GM23338 (cell line): ENCODE results near the gene CLGN.

Source experiments
- EZH2 ChIP-seq: fragments of 200-600 bp; sonication (generic); IDR thresholded peaks from one replicate; pipeline ENCODE4 v1.8.0; 2017; ENCODE audit warnings: antibody characterized with exemption, mild to moderate bottlenecking, low read depth; ENCODE audit not compliant: unreplicated experiment
- EZH2phosphoT487 ChIP-seq: fragments of 200-600 bp; sonication (generic); IDR thresholded peaks from one replicate; pipeline ENCODE4 v1.8.1; 2018; ENCODE audit warnings: antibody characterized with exemption; ENCODE audit not compliant: unreplicated experiment
- POLR2AphosphoS5 ChIP-seq: IDR thresholded peaks from 2 replicates; pipeline ENCODE4 v1.6.1; 2016; ENCODE audit warnings: antibody characterized with exemption, low read depth
- STAT1 ChIP-seq: IDR thresholded peaks from one replicate; pipeline ENCODE4 v1.6.1; 2016; ENCODE audit warnings: antibody characterized with exemption; ENCODE audit not compliant: unreplicated experiment
- ZNF331 ChIP-seq: fragments of 250-450 bp; sonication (Bioruptor Pico); IDR thresholded peaks from 2 replicates; pipeline ENCODE4 v1.5.0; 2020; ENCODE audit warnings: low read depth, mild to moderate bottlenecking, moderate library complexity
- TF ChIP-seq, protein P1 (sequence below), 2 experiments: fragments of 200-600 bp in 1 of 2; sonication (generic) in 1 of 2; conservative IDR thresholded peaks; 2 replicates each; pipeline versions ENCODE4 v1.5.1 to v1.6.1; 2016 to 2017; ENCODE audit warnings: antibody characterized with exemption in 2 of 2, low read depth in 2 of 2, mild to moderate bottlenecking in 2 of 2, moderate library complexity in 1 of 2
- TF ChIP-seq, protein P2 (sequence below): IDR thresholded peaks from 2 replicates; pipeline ENCODE4 v1.6.1; 2016; ENCODE audit warnings: antibody characterized with exemption

DNA sequence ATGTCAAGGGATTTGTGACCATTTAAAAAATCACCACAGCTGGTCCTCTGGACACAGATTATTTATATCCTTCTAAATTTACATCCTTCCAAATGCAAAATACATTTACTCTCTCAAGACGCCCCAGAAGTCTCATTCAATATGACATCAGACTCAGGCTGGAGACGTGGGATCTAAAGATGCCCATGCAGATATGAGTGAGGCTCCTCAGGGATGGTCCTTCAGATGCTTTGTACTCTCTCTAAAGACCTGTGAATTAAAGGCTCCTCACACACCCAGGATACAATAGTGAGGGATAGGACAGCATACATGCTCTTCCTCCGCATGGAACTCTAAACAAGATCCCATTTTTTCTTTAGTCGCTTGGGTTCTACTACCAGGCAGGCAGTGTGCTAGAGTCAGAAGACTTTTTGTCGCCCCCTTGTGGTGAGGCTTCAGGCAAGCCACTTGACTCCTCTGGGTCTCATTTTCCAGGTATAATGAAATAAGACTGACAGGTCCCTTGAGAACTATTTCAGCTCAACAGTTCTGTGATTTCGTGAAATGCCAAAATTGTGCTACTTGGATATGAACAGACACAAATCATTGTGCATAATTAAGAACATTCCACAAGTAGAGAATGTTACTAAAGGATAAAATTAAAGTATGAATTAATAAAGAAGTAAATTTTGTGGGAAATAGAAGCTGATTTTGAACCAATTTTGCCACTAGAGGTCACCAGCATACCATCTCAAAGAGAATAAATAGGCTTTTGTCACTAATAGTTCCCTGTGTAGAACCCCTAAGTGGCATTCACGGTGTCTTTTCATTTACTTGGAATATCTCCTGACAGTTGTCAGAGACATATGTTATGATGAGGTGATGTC, 67.7 kb downstream of the CLGN start:
- TF ChIP-seq EZH2phosphoT487 (no peak), EZH2 (no peak), POLR2AphosphoS5 (no peak), STAT1 (no peak), ZNF331 (CRISPR knock-in tag) (no peak)
- TF ChIP-seq, protein P1, sequence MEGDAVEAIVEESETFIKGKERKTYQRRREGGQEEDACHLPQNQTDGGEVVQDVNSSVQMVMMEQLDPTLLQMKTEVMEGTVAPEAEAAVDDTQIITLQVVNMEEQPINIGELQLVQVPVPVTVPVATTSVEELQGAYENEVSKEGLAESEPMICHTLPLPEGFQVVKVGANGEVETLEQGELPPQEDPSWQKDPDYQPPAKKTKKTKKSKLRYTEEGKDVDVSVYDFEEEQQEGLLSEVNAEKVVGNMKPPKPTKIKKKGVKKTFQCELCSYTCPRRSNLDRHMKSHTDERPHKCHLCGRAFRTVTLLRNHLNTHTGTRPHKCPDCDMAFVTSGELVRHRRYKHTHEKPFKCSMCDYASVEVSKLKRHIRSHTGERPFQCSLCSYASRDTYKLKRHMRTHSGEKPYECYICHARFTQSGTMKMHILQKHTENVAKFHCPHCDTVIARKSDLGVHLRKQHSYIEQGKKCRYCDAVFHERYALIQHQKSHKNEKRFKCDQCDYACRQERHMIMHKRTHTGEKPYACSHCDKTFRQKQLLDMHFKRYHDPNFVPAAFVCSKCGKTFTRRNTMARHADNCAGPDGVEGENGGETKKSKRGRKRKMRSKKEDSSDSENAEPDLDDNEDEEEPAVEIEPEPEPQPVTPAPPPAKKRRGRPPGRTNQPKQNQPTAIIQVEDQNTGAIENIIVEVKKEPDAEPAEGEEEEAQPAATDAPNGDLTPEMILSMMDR (conservative IDR thresholded peaks at IDR 0.05; ENCODE audit: low read depth in 2 of 2) = peak; percentile 88 to 97
- TF ChIP-seq, protein P2, sequence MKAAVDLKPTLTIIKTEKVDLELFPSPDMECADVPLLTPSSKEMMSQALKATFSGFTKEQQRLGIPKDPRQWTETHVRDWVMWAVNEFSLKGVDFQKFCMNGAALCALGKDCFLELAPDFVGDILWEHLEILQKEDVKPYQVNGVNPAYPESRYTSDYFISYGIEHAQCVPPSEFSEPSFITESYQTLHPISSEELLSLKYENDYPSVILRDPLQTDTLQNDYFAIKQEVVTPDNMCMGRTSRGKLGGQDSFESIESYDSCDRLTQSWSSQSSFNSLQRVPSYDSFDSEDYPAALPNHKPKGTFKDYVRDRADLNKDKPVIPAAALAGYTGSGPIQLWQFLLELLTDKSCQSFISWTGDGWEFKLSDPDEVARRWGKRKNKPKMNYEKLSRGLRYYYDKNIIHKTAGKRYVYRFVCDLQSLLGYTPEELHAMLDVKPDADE = no peak
